Measurements from ENCODE around the gene UBE2E2.

UBE2E2 gene

GRCh38 chr3:23252122-23252521 is 49.0 kb downstream of the UBE2E2 start:
- no peaks in the 10 kb centered on the region for H3K9me2 ChIP-seq (replicated peaks; ENCODE audit: control insufficient read depth, low read length)
- H3K4me1 ChIP-seq (ENCODE audit: control insufficient read depth, low read length) = peaks cover 10% of the 10 kb centered on the region
- peaks cover 16% of the 10 kb centered on the region; the same call in 1 of the 2 replicates for H4K20me1 ChIP-seq (ENCODE audit: control insufficient read depth, insufficient read depth, low read depth, low read length)
- H3K27me3 ChIP-seq (ENCODE audit: control insufficient read depth, low read length) = no peaks in the 10 kb centered on the region
- peaks cover 57% of the 10 kb centered on the region for H3K79me2 ChIP-seq (ENCODE audit: control insufficient read depth, low read length)
- H3K4me3 ChIP-seq (ENCODE audit: low read length) = no peak overlapping the region
- no peaks in the 10 kb centered on the region for H3K36me3 ChIP-seq (ENCODE audit: control insufficient read depth, low read length)
- H3K4me2 ChIP-seq (ENCODE audit: low read length) = no peak overlapping the region
- TF ChIP-seq EZH2phosphoT487 (IDR thresholded peaks at IDR 0.05; ENCODE audit: borderline replicate concordance, low read length) = no peak
- TF ChIP-seq CTCF (IDR thresholded peaks at IDR 0.05; ENCODE audit: low read depth, low read length, poor library complexity, severe bottlenecking) = no peak
- no peak overlapping the region for H3K27ac ChIP-seq (ENCODE audit: low read depth, low read length)
- no peaks in the 10 kb centered on the region for H3F3A ChIP-seq (ENCODE audit: control insufficient read depth, insufficient read depth)
- no peaks in the 10 kb centered on the region for H3K9me3 ChIP-seq (ENCODE audit: control insufficient read depth, insufficient read depth, low read length)

GRCh38 chr3:23253214-23253613 is 50.1 kb downstream of the UBE2E2 start:
- Histone ChIP-seq H4K20me1 (ENCODE audit: control insufficient read depth, insufficient read depth, low read depth, low read length) (peaks cover 16% of the 10 kb centered on the region; the same call in 1 of the 2 replicates), H3F3A (ENCODE audit: control insufficient read depth, insufficient read depth) (no peaks in the 10 kb centered on the region), H3K9me3 (ENCODE audit: control insufficient read depth, insufficient read depth, low read length) (no peaks in the 10 kb centered on the region), H3K27me3 (ENCODE audit: control insufficient read depth, low read length) (no peaks in the 10 kb centered on the region), H3K36me3 (ENCODE audit: control insufficient read depth, low read length) (no peaks in the 10 kb centered on the region), H3K9me2 (replicated peaks; ENCODE audit: control insufficient read depth, low read length) (no peaks in the 10 kb centered on the region), H3K79me2 (ENCODE audit: control insufficient read depth, low read length) (peaks cover 57% of the 10 kb centered on the region), H3K27ac (ENCODE audit: low read depth, low read length) (no peak overlapping the region), H3K4me3 (ENCODE audit: low read length) (no peak overlapping the region), H3K4me2 (ENCODE audit: low read length) (no peak overlapping the region), H3K4me1 (ENCODE audit: control insufficient read depth, low read length) (peaks cover 10% of the 10 kb centered on the region)
- no peak for TF ChIP-seq CTCF (IDR thresholded peaks at IDR 0.05; ENCODE audit: low read depth, low read length, poor library complexity, severe bottlenecking)
- no peak for TF ChIP-seq EZH2phosphoT487 (IDR thresholded peaks at IDR 0.05; ENCODE audit: borderline replicate concordance, low read length)

GRCh38 chr3:23254282-23254681 is 51.2 kb downstream of the UBE2E2 start:
- no peaks in the 10 kb centered on the region for H3F3A ChIP-seq (ENCODE audit: control insufficient read depth, insufficient read depth)
- H3K4me3 ChIP-seq (ENCODE audit: low read length) = no peak overlapping the region
- H3K9me3 ChIP-seq (ENCODE audit: control insufficient read depth, insufficient read depth, low read length) = no peaks in the 10 kb centered on the region
- no peaks in the 10 kb centered on the region for H3K9me2 ChIP-seq (replicated peaks; ENCODE audit: control insufficient read depth, low read length)
- H3K79me2 ChIP-seq (ENCODE audit: control insufficient read depth, low read length) = peaks cover 49% of the 10 kb centered on the region
- H4K20me1 ChIP-seq (ENCODE audit: control insufficient read depth, insufficient read depth, low read depth, low read length) = peaks cover 16% of the 10 kb centered on the region; the same call in 1 of the 2 replicates
- no peak for TF ChIP-seq CTCF (IDR thresholded peaks at IDR 0.05; ENCODE audit: low read depth, low read length, poor library complexity, severe bottlenecking)
- H3K36me3 ChIP-seq (ENCODE audit: control insufficient read depth, low read length) = no peaks in the 10 kb centered on the region
- peaks cover 10% of the 10 kb centered on the region for H3K4me1 ChIP-seq (ENCODE audit: control insufficient read depth, low read length)
- H3K27ac ChIP-seq (ENCODE audit: low read depth, low read length) = no peak overlapping the region
- H3K4me2 ChIP-seq (ENCODE audit: low read length) = no peak overlapping the region
- no peaks in the 10 kb centered on the region for H3K27me3 ChIP-seq (ENCODE audit: control insufficient read depth, low read length)

GRCh38 chr3:23254835-23255234 is 51.7 kb downstream of the UBE2E2 start:
- Histone ChIP-seq H3K4me1 (ENCODE audit: control insufficient read depth, low read length) (peaks cover 10% of the 10 kb centered on the region), H4K20me1 (ENCODE audit: control insufficient read depth, insufficient read depth, low read depth, low read length) (peaks cover 16% of the 10 kb centered on the region; the same call in 1 of the 2 replicates), H3K36me3 (ENCODE audit: control insufficient read depth, low read length) (no peaks in the 10 kb centered on the region), H3K9me2 (replicated peaks; ENCODE audit: control insufficient read depth, low read length) (no peaks in the 10 kb centered on the region), H3K79me2 (ENCODE audit: control insufficient read depth, low read length) (peaks cover 47% of the 10 kb centered on the region), H3K9me3 (ENCODE audit: control insufficient read depth, insufficient read depth, low read length) (no peaks in the 10 kb centered on the region), H3K27me3 (ENCODE audit: control insufficient read depth, low read length) (no peaks in the 10 kb centered on the region), H3K4me3 (ENCODE audit: low read length) (no peak overlapping the region), H3F3A (ENCODE audit: control insufficient read depth, insufficient read depth) (no peaks in the 10 kb centered on the region), H3K27ac (ENCODE audit: low read depth, low read length) (no peak overlapping the region), H3K4me2 (ENCODE audit: low read length) (no peak overlapping the region)
- TF ChIP-seq CTCF (IDR thresholded peaks at IDR 0.05; ENCODE audit: low read depth, low read length, poor library complexity, severe bottlenecking) (no peak), EZH2phosphoT487 (IDR thresholded peaks at IDR 0.05; ENCODE audit: borderline replicate concordance, low read length) (no peak)
